HCT116 (cell line): ENCODE data around the gene C4orf50. TPM values are rescaled to one million over a fixed set of nuclear protein-coding genes. Genes with fewer than 3 reads are reported as not detected.

ENCODE experiments used
- ATAC-seq: fragments of 200-7000 bp; cut with Tn5 transposase; 2 replicates; pipeline ENCODE4 v1.9.1; 2020; ENCODE audit warnings: mild to moderate bottlenecking, moderate library complexity
- BruUV-seq: library from RNA; stranded (reverse); fragments of 400-500 nt; replicated peaks from 2 replicates; lab custom pipeline; 2021; lab: Mats Ljungman, UMichigan
- CTCF ChIA-PET: fragments of 300-600 bp; sonication (Branson Sonifier 250); formaldehyde crosslinking; loops from one replicate; lab custom pipeline; 2021; ENCODE audit warnings: antibody characterized with exemption; lab: Charles Lee
- POLR2A ChIA-PET: fragments of 300-600, 350-600 bp; sonication (Branson Sonifier 250); formaldehyde crosslinking; loops from one replicate; lab custom pipeline; 2021; ENCODE audit warnings: antibody characterized with exemption; lab: Charles Lee
- RAD21 ChIA-PET, 2 experiments: fragments of 300-600 bp; sonication (Branson Sonifier 250); formaldehyde crosslinking; loops; one replicate each; lab custom pipeline; 2023; ENCODE audit warnings: low total read pairs in 2 of 2; ENCODE audit not compliant: uncharacterized antibody in 2 of 2, unreplicated experiment in 2 of 2, low non-redundant PET in 1 of 2; lab: Charles Lee
- DNase-seq: peaks from one replicate; pipeline ENCODE4 v3.0.0-alpha.2; 2010; ENCODE audit warnings: low read depth, low spot score
- H2AFZ ChIP-seq: fragments of 200-600 bp; shearing (Covaris generic), sonication (generic); 2 replicates; pipeline ENCODE4 v1.6.1; 2017; ENCODE audit warnings: low read depth, mixed run types, mixed read lengths, antibody characterized with exemption, low read length; ENCODE audit not compliant: poor library complexity, severe bottlenecking
- H3K27ac ChIP-seq: 2 replicates; pipeline ENCODE4 v1.5.1; 2012; ENCODE audit warnings: low read depth, low read length
- H3K27me3 ChIP-seq: fragments of 200-600 bp; sonication (generic); 2 replicates; pipeline ENCODE4 v1.6.1; 2016; ENCODE audit warnings: mixed run types, low read length, mixed read lengths; ENCODE audit not compliant: insufficient read depth
- H3K36me3 ChIP-seq, 2 experiments: fragments of 200-500 bp in 1 of 2; fragments of 200-600 bp in 1 of 2; sonication (Bioruptor generic) in 1 of 2; sonication (generic) in 1 of 2; 2 replicates each; pipeline versions ENCODE4 v1.5.1 to v1.6.1; 2014 to 2016; ENCODE audit warnings: low read length in 2 of 2, inconsistent platforms in 1 of 2, mixed read lengths in 1 of 2, mixed run types in 1 of 2; ENCODE audit not compliant: insufficient read depth in 2 of 2, control insufficient read depth in 1 of 2
- H3K4me1 ChIP-seq, 2 experiments: fragments of 200-600 bp in 1 of 2; sonication (generic) in 1 of 2; 2 replicates each; pipeline versions ENCODE4 v1.5.1 to v1.6.1; 2012 to 2017; ENCODE audit warnings: low read length in 2 of 2, inconsistent platforms in 1 of 2, mild to moderate bottlenecking in 1 of 2, mixed read lengths in 1 of 2, mixed run types in 1 of 2, moderate library complexity in 1 of 2; ENCODE audit not compliant: insufficient read depth in 2 of 2, control insufficient read depth in 1 of 2
- H3K4me2 ChIP-seq: fragments of 200-600 bp; sonication (generic); 2 replicates; pipeline ENCODE4 v1.6.1; 2017; ENCODE audit warnings: mixed run types, low read length, mixed read lengths
- H3K4me3 ChIP-seq, 2 experiments: fragments of 200-600 bp in 1 of 2; sonication (generic) in 1 of 2; replicated peaks in 1 of 2; 2 replicates each; pipeline ENCODE4 v1.5.1; 2011 to 2016; ENCODE audit warnings: low read length in 2 of 2, control low read depth in 1 of 2, low read depth in 1 of 2, mild to moderate bottlenecking in 1 of 2, mixed read lengths in 1 of 2, mixed run types in 1 of 2
- H3K79me2 ChIP-seq: fragments of 200-600 bp; sonication (generic); 2 replicates; pipeline ENCODE4 v1.6.1; 2017; ENCODE audit warnings: mild to moderate bottlenecking, mixed run types, low read length, moderate library complexity, mixed read lengths; ENCODE audit not compliant: insufficient read depth
- H3K9ac ChIP-seq: fragments of 200-600 bp; sonication (generic); 2 replicates; pipeline ENCODE4 v1.6.1; 2016; ENCODE audit warnings: low read length, mixed read lengths
- H3K9me2 ChIP-seq: fragments of 200-600 bp; sonication (generic), shearing (Covaris generic); 2 replicates; pipeline ENCODE4 v1.6.1; 2017; ENCODE audit warnings: mixed run types, mild to moderate bottlenecking, moderate library complexity; ENCODE audit not compliant: insufficient read depth
- H3K9me3 ChIP-seq, 2 experiments: fragments of 200-500 bp in 1 of 2; fragments of 200-600 bp in 1 of 2; sonication (Bioruptor generic) in 1 of 2; sonication (generic) in 1 of 2; 2 replicates each; pipeline ENCODE4 v1.6.1; 2014 to 2017; ENCODE audit warnings: low read length in 2 of 2, mixed read lengths in 2 of 2, inconsistent platforms in 1 of 2, low read depth in 1 of 2, mild to moderate bottlenecking in 1 of 2, mixed run types in 1 of 2, moderate library complexity in 1 of 2; ENCODE audit not compliant: control insufficient read depth in 1 of 2, insufficient read depth in 1 of 2
- H4K20me1 ChIP-seq: fragments of 200-600 bp; sonication (generic), shearing (Covaris generic); 2 replicates; pipeline ENCODE4 v1.6.1; 2017; ENCODE audit warnings: mixed run types, mild to moderate bottlenecking, moderate library complexity; ENCODE audit not compliant: insufficient read depth
- ATF3 ChIP-seq: IDR thresholded peaks from 2 replicates; pipeline ENCODE4 v1.6.1; 2012
- SIN3A ChIP-seq: IDR thresholded peaks from 2 replicates; pipeline ENCODE4 v1.6.1; 2012; ENCODE audit warnings: low read depth
- SRF ChIP-seq: IDR thresholded peaks from 2 replicates; pipeline ENCODE4 v1.6.1; 2012; ENCODE audit warnings: low read depth
- TCF7L2 ChIP-seq: IDR thresholded peaks from 2 replicates; pipeline ENCODE4 v1.7.0; 2011; ENCODE audit warnings: borderline replicate concordance, inconsistent platforms; ENCODE audit not compliant: insufficient read depth, insufficient read length; ENCODE audit errors: extremely low read depth
- YY1 ChIP-seq: IDR thresholded peaks from 2 replicates; pipeline ENCODE4 v1.6.1; 2011; ENCODE audit warnings: low read length, low read depth, moderate library complexity, mild to moderate bottlenecking; ENCODE audit not compliant: insufficient replicate concordance; ENCODE audit errors: extremely low read depth
- ZNF274 ChIP-seq: fragments of 200-500 bp; sonication (Bioruptor generic); IDR thresholded peaks from 2 replicates; pipeline ENCODE4 v1.6.1; 2014; ENCODE audit warnings: mild to moderate bottlenecking, low read depth, low read length, inconsistent platforms
- intact Hi-C: fragments of 100-400 bp; cut with micrococcal nuclease; formaldehyde crosslinking; loops from 2 replicates; pipeline ENCODE4 v1.10.0; 2022
- total RNA-seq: library from RNA; stranded (reverse); gene quantifications from one replicate; pipeline ENCODE4 v1.2.1, GENCODE V29; 2021; ENCODE audit not compliant: unreplicated experiment
- TF ChIP-seq, protein P1 (sequence below): IDR thresholded peaks from 2 replicates; pipeline ENCODE4 v1.6.1; 2012; ENCODE audit warnings: low read depth
- TF ChIP-seq, protein P2 (sequence below): IDR thresholded peaks from 2 replicates; pipeline ENCODE4 v1.6.1; 2011; ENCODE audit warnings: mild to moderate bottlenecking, low read length, moderate library complexity; ENCODE audit not compliant: insufficient replicate concordance; ENCODE audit errors: extremely low read depth
- TF ChIP-seq, protein P3 (sequence below), 3 experiments: fragments of 200-600 bp in 1 of 3; sonication (generic) in 1 of 3; IDR thresholded peaks in 2 of 3; conservative IDR thresholded peaks in 1 of 3; 2 replicates each; pipeline ENCODE4 v1.5.1; 2012 to 2017; ENCODE audit warnings: low read depth in 2 of 3, low read length in 2 of 3, antibody characterized with exemption in 1 of 3, borderline replicate concordance in 1 of 3, control low read depth in 1 of 3, mild to moderate bottlenecking in 1 of 3, mixed read lengths in 1 of 3, mixed run types in 1 of 3, moderate library complexity in 1 of 3; ENCODE audit not compliant: insufficient read depth in 1 of 3

The C4orf50 gene
- total RNA-seq, 1 experiment from 2014 or later, result not detected

DNA sequence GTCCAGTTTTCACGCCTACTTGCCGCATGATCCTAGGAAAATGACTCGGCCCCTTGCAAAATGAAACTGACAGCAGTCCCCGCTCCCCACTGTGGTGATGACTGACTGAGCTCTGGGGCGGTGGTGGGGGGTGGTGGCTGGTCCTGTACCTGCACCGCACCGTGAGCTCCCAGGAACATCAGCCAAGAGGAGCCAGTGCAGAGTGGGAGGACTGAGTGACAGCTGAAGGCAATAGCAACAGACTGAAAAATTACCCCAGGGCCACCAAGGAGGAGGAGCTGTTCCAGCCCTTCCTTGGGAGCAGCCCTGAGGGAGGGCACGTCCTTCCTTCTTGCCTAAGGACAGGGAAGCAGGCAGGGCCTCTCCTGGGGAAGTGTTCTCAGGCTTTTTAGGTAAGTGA is 2.4 kb upstream of the C4orf50 start:
- H3K79me2 ChIP-seq, result no peaks in the 10 kb centered on the region
- no peaks in the 10 kb centered on the region for H4K20me1 ChIP-seq
- no peaks in the 10 kb centered on the region for H3K4me1 ChIP-seq
- H2AFZ ChIP-seq, result no peak overlapping the region
- ATAC-seq (no peak), DNase-seq (no peak)
- POLR2A ChIA-PET, result no interaction called here
- H3K9me3 ChIP-seq, result no peaks in the 10 kb centered on the region
- no peaks in the 10 kb centered on the region for H3K27me3 ChIP-seq
- H3K4me3 ChIP-seq, result no peak overlapping the region
- H3K36me3 ChIP-seq, result no peaks in the 10 kb centered on the region
- CTCF ChIA-PET, result interaction anchor here (1.5 to 2.0 kb wide), 3 partner anchors 9 to 23 kb away, joined by 3 to 10 read pairs (median 6); no protein-coding TSS in a partner anchor
- no peak for TF ChIP-seq SRF
- TF ChIP-seq, protein P1, sequence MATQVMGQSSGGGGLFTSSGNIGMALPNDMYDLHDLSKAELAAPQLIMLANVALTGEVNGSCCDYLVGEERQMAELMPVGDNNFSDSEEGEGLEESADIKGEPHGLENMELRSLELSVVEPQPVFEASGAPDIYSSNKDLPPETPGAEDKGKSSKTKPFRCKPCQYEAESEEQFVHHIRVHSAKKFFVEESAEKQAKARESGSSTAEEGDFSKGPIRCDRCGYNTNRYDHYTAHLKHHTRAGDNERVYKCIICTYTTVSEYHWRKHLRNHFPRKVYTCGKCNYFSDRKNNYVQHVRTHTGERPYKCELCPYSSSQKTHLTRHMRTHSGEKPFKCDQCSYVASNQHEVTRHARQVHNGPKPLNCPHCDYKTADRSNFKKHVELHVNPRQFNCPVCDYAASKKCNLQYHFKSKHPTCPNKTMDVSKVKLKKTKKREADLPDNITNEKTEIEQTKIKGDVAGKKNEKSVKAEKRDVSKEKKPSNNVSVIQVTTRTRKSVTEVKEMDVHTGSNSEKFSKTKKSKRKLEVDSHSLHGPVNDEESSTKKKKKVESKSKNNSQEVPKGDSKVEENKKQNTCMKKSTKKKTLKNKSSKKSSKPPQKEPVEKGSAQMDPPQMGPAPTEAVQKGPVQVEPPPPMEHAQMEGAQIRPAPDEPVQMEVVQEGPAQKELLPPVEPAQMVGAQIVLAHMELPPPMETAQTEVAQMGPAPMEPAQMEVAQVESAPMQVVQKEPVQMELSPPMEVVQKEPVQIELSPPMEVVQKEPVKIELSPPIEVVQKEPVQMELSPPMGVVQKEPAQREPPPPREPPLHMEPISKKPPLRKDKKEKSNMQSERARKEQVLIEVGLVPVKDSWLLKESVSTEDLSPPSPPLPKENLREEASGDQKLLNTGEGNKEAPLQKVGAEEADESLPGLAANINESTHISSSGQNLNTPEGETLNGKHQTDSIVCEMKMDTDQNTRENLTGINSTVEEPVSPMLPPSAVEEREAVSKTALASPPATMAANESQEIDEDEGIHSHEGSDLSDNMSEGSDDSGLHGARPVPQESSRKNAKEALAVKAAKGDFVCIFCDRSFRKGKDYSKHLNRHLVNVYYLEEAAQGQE, result no peak
- TF ChIP-seq, protein P2, sequence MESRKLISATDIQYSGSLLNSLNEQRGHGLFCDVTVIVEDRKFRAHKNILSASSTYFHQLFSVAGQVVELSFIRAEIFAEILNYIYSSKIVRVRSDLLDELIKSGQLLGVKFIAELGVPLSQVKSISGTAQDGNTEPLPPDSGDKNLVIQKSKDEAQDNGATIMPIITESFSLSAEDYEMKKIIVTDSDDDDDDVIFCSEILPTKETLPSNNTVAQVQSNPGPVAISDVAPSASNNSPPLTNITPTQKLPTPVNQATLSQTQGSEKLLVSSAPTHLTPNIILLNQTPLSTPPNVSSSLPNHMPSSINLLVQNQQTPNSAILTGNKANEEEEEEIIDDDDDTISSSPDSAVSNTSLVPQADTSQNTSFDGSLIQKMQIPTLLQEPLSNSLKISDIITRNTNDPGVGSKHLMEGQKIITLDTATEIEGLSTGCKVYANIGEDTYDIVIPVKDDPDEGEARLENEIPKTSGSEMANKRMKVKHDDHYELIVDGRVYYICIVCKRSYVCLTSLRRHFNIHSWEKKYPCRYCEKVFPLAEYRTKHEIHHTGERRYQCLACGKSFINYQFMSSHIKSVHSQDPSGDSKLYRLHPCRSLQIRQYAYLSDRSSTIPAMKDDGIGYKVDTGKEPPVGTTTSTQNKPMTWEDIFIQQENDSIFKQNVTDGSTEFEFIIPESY, result no peak
- no peak for TF ChIP-seq SIN3A
- no peak for TF ChIP-seq ATF3
- TF ChIP-seq, protein P3, sequence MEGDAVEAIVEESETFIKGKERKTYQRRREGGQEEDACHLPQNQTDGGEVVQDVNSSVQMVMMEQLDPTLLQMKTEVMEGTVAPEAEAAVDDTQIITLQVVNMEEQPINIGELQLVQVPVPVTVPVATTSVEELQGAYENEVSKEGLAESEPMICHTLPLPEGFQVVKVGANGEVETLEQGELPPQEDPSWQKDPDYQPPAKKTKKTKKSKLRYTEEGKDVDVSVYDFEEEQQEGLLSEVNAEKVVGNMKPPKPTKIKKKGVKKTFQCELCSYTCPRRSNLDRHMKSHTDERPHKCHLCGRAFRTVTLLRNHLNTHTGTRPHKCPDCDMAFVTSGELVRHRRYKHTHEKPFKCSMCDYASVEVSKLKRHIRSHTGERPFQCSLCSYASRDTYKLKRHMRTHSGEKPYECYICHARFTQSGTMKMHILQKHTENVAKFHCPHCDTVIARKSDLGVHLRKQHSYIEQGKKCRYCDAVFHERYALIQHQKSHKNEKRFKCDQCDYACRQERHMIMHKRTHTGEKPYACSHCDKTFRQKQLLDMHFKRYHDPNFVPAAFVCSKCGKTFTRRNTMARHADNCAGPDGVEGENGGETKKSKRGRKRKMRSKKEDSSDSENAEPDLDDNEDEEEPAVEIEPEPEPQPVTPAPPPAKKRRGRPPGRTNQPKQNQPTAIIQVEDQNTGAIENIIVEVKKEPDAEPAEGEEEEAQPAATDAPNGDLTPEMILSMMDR (IDR thresholded peaks at IDR 0.05 in 2 of 3, conservative IDR thresholded peaks at IDR 0.05 in 1 of 3; ENCODE audit: borderline replicate concordance in 1 of 3, insufficient read depth in 1 of 3, low read depth in 2 of 3, low read length in 2 of 3), result no peak
- TF ChIP-seq YY1, result no peak
- TF ChIP-seq ZNF274, result no peak
- no peak for TF ChIP-seq TCF7L2
- TF ChIP-seq, all 23 proteins: peak for 0
- Histone ChIP-seq H3K9me2 (no peaks in the 10 kb centered on the region), H3K9ac (no peak overlapping the region), H3K4me2 (no peak overlapping the region), H3K27ac (no peak overlapping the region)
- intact Hi-C loops, result no loop called here
- RAD21 ChIA-PET, result no interaction called here
- no TSS peak for BruUV-seq
